Measurements from ENCODE around the gene MIPOL1.

Gene MIPOL1

GRCh38 chr14:37167151-37168047, 30.3 kb upstream of the MIPOL1 start:
- no peak for DNase-seq (ENCODE audit: low read depth)
- no peak for TF ChIP-seq CTCF (IDR thresholded peaks at IDR 0.05; ENCODE audit: insufficient read depth, low read depth, low read length, missing control alignments)
- no peak overlapping the region for H3K4me3 ChIP-seq (ENCODE audit: low read depth, low read length)

GRCh38 chr14:37168721-37169120, 29.0 kb upstream of the MIPOL1 start:
- H3K4me3 ChIP-seq (ENCODE audit: low read depth, low read length): no peak overlapping the region
- DNase-seq (ENCODE audit: low read depth): no peak
- no peak for TF ChIP-seq CTCF (IDR thresholded peaks at IDR 0.05; ENCODE audit: insufficient read depth, low read depth, low read length, missing control alignments)

- DNase-seq (ENCODE audit: low read depth): no peak
- no peak overlapping the region for H3K4me3 ChIP-seq (ENCODE audit: low read depth, low read length)
- no peak for TF ChIP-seq CTCF (IDR thresholded peaks at IDR 0.05; ENCODE audit: insufficient read depth, low read depth, low read length, missing control alignments)
Measured at GRCh38 chr14:37170237-37170636, 27.5 kb upstream of the MIPOL1 start.

GRCh38 chr14:37170993-37171392, 26.7 kb upstream of the MIPOL1 start:
- no peak overlapping the region for H3K4me3 ChIP-seq (ENCODE audit: low read depth, low read length)
- no peak for DNase-seq (ENCODE audit: low read depth)
- no peak for TF ChIP-seq CTCF (IDR thresholded peaks at IDR 0.05; ENCODE audit: insufficient read depth, low read depth, low read length, missing control alignments)

- DNase-seq (ENCODE audit: low read depth): no peak
- TF ChIP-seq CTCF (IDR thresholded peaks at IDR 0.05; ENCODE audit: insufficient read depth, low read depth, low read length, missing control alignments): no peak
- no peak overlapping the region for H3K4me3 ChIP-seq (ENCODE audit: low read depth, low read length)
Measured at GRCh38 chr14:37171678-37172023, 26.1 kb upstream of the MIPOL1 start.

GRCh38 chr14:37172024-37172869, 25.5 kb upstream of the MIPOL1 start, which contains the start of gene SLC25A21:
Gene SLC25A21 (minus strand): TSS chr14:37172606.
- DNase-seq (ENCODE audit: low read depth): no peak
- no peak for TF ChIP-seq CTCF (IDR thresholded peaks at IDR 0.05; ENCODE audit: insufficient read depth, low read depth, low read length, missing control alignments)
- H3K4me3 ChIP-seq (ENCODE audit: low read depth, low read length): no peak within 1 kb of the TSS
